CD14-positive monocyte (primary cell): ENCODE results near the gene GRIA1. TPM values are rescaled to one million over a fixed set of nuclear protein-coding genes. Genes with fewer than 3 reads are reported as not detected.

Experiments
- DNase-seq, 3 donors: peaks; one replicate each; pipeline ENCODE4 v3.0.0-alpha.2; 2011 to 2022
- H2AFZ ChIP-seq: 2 replicates; pipeline ENCODE4 v1.6.0; 2012; ENCODE audit warnings: mild to moderate bottlenecking, low read depth, low read length, inconsistent platforms; ENCODE audit not compliant: insufficient read depth, poor library complexity, severe bottlenecking
- H3K27ac ChIP-seq, 2 donors: 1 replicate in 1 of 2; 2 replicates in 1 of 2; pipeline ENCODE4 v1.5.1; 2012 to 2013; ENCODE audit warnings: low read length in 2 of 2, control low read depth in 1 of 2, inconsistent platforms in 1 of 2, low read depth in 1 of 2, mild to moderate bottlenecking in 1 of 2
- H3K27me3 ChIP-seq, 2 donors: one replicate each; pipeline versions ENCODE4 v1.6.0 to v1.6.1; 2011 to 2013; ENCODE audit warnings: low read length in 2 of 2; ENCODE audit not compliant: control insufficient read depth in 2 of 2, insufficient read depth in 2 of 2
- H3K36me3 ChIP-seq, 2 donors: replicated peaks in 1 of 2; 1 replicate in 1 of 2; 2 replicates in 1 of 2; pipeline versions ENCODE4 v1.5.1 to v1.6.1; 2012 to 2013; ENCODE audit warnings: low read length in 2 of 2, control low read depth in 1 of 2, inconsistent platforms in 1 of 2, mild to moderate bottlenecking in 1 of 2; ENCODE audit not compliant: insufficient read depth in 2 of 2, control insufficient read depth in 1 of 2
- H3K4me1 ChIP-seq, 2 donors: 1 replicate in 1 of 2; 2 replicates in 1 of 2; pipeline versions ENCODE4 v1.5.1 to v1.6.1; 2012 to 2013; ENCODE audit warnings: low read length in 2 of 2, control low read depth in 1 of 2, inconsistent platforms in 1 of 2, mild to moderate bottlenecking in 1 of 2, moderate library complexity in 1 of 2; ENCODE audit not compliant: insufficient read depth in 2 of 2, control insufficient read depth in 1 of 2
- H3K4me2 ChIP-seq: replicated peaks from 2 replicates; pipeline ENCODE3; 2012; ENCODE audit warnings: low read length, moderate library complexity, mild to moderate bottlenecking; ENCODE audit not compliant: poor library complexity, severe bottlenecking; ENCODE audit errors: extremely low read depth
- H3K4me3 ChIP-seq, 3 experiments: fragments of 200-600 bp in 1 of 3; sonication (generic) in 1 of 3; replicated peaks in 1 of 3; 1 replicate in 2 of 3; 2 replicates in 1 of 3; pipeline ENCODE4 v1.5.1; 2011 to 2013; ENCODE audit warnings: low read length in 3 of 3, mild to moderate bottlenecking in 3 of 3, control low read depth in 2 of 3, low read depth in 2 of 3, inconsistent platforms in 1 of 3, moderate library complexity in 1 of 3
- H3K79me2 ChIP-seq: 2 replicates; pipeline ENCODE4 v1.6.0; 2012; ENCODE audit warnings: mild to moderate bottlenecking, control low read depth, inconsistent platforms, low read length, moderate library complexity; ENCODE audit not compliant: insufficient read depth
- H3K9ac ChIP-seq: 2 replicates; pipeline ENCODE4 v1.6.0; 2017; ENCODE audit warnings: low read length, mild to moderate bottlenecking; ENCODE audit not compliant: insufficient read depth, poor library complexity, severe bottlenecking
- H3K9me3 ChIP-seq, 2 donors: replicated peaks in 1 of 2; 1 replicate in 1 of 2; 2 replicates in 1 of 2; pipeline versions ENCODE4 v1.5.1 to v1.6.1; 2012 to 2013; ENCODE audit warnings: low read length in 2 of 2, control low read depth in 1 of 2; ENCODE audit not compliant: control insufficient read depth in 1 of 2, insufficient read depth in 1 of 2
- H4K20me1 ChIP-seq: 2 replicates; pipeline ENCODE4 v1.6.0; 2012; ENCODE audit warnings: mild to moderate bottlenecking, low read length, control low read depth, moderate library complexity; ENCODE audit not compliant: insufficient read depth
- H3K27ac Mint-ChIP-seq, 7 donors: one replicate each; pipeline ENCODE4 v1.8.0; 2020; ENCODE audit warnings: mild to moderate bottlenecking in 7 of 7, mixed read lengths in 7 of 7, moderate library complexity in 6 of 7, inconsistent platforms in 2 of 7
- H3K27me3 Mint-ChIP-seq, 3 donors: one replicate each; pipeline ENCODE4 v1.8.0; 2021 to 2022; ENCODE audit warnings: low read depth in 3 of 3, mild to moderate bottlenecking in 3 of 3, mixed read lengths in 3 of 3, moderate library complexity in 3 of 3, inconsistent platforms in 1 of 3
- H3K36me3 Mint-ChIP-seq, 2 donors: one replicate each; pipeline ENCODE4 v1.8.0; 2020; ENCODE audit warnings: mixed read lengths in 2 of 2, inconsistent platforms in 1 of 2, mild to moderate bottlenecking in 1 of 2
- H3K4me1 Mint-ChIP-seq: one replicate; pipeline ENCODE4 v1.8.0; 2020; ENCODE audit warnings: mild to moderate bottlenecking, mixed read lengths
- H3K4me3 Mint-ChIP-seq, 2 donors: one replicate each; pipeline ENCODE4 v1.8.0; 2020; ENCODE audit warnings: mild to moderate bottlenecking in 2 of 2, mixed read lengths in 2 of 2, moderate library complexity in 1 of 2
- H3K9me3 Mint-ChIP-seq, 7 donors: one replicate each; pipeline ENCODE4 v1.8.0; 2020 to 2022; ENCODE audit warnings: mixed read lengths in 7 of 7, mild to moderate bottlenecking in 6 of 7, moderate library complexity in 6 of 7, inconsistent platforms in 2 of 7
- WGBS: methylation state at CpG from one replicate; pipeline ENCODE4 v1.1.5; 2013; ENCODE audit warnings: missing lambda C conversion rate; ENCODE audit not compliant: insufficient coverage; 5-methylcytosine and 5-hydroxymethylcytosine counted together
- intact Hi-C, 2 donors: fragments of 100-400 bp; cut with micrococcal nuclease; formaldehyde crosslinking; loops; one replicate each; pipeline versions ENCODE4 v1.15.0 to v1.15.1; 2023
- polyA plus RNA-seq, 3 donors: library from polyadenylated mRNA; depleted of rRNA in 1 of 3; unstranded in 2 of 3; stranded (reverse) in 1 of 3; fragments of 300-500 nt in 2 of 3; fragments of >200 nt in 1 of 3; fragmentation: Illumina TruSeq in 2 of 3; gene quantifications; 1 replicate in 2 of 3; 2 replicates in 1 of 3; pipeline ENCODE4 v1.2.3, GENCODE V29; 2012 to 2021
- TF ChIP-seq, protein P1 (sequence below): fragments of 200-600 bp; IDR thresholded peaks from one replicate; pipeline ENCODE4 v1.8.0; 2022; ENCODE audit warnings: antibody characterized with exemption, mild to moderate bottlenecking

The GRIA1 gene
- polyA plus RNA-seq, 3 donors, result not detected

GRCh38 chr5:153559926-153560325, 69.5 kb downstream of the GRIA1 start:
- H3K36me3 Mint-ChIP-seq, result no peaks in the 10 kb centered on the region
- Histone ChIP-seq H3K4me2 (no peak overlapping the region), H3K79me2 (no peaks in the 10 kb centered on the region), H3K4me1 (no peaks in the 10 kb centered on the region), H2AFZ (no peak overlapping the region), H3K27me3 (no peaks in the 10 kb centered on the region), H4K20me1 (no peaks in the 10 kb centered on the region), H3K36me3 (no peaks in the 10 kb centered on the region), H3K27ac (no peak overlapping the region), H3K9ac (no peak overlapping the region), H3K9me3 (no peaks in the 10 kb centered on the region), H3K4me3 (no peak overlapping the region)
- intact Hi-C loops, result no loop called here
- no peak overlapping the region for H3K27ac Mint-ChIP-seq
- peaks cover 0 to 10% (median 3%) of the 10 kb centered on the region in 7 donors for H3K9me3 Mint-ChIP-seq
- peak overlapping the region in 1 of 2 donors; percentile 40 for H3K4me3 Mint-ChIP-seq
- WGBS, result 100% methylated on average over 1 of the region's 1 CpG
- peaks cover 2% of the 10 kb centered on the region for H3K4me1 Mint-ChIP-seq
- DNase-seq, result no peak
- peaks cover 0 to 1% (median 0%) of the 10 kb centered on the region in 3 donors for H3K27me3 Mint-ChIP-seq
- TF ChIP-seq, protein P1, sequence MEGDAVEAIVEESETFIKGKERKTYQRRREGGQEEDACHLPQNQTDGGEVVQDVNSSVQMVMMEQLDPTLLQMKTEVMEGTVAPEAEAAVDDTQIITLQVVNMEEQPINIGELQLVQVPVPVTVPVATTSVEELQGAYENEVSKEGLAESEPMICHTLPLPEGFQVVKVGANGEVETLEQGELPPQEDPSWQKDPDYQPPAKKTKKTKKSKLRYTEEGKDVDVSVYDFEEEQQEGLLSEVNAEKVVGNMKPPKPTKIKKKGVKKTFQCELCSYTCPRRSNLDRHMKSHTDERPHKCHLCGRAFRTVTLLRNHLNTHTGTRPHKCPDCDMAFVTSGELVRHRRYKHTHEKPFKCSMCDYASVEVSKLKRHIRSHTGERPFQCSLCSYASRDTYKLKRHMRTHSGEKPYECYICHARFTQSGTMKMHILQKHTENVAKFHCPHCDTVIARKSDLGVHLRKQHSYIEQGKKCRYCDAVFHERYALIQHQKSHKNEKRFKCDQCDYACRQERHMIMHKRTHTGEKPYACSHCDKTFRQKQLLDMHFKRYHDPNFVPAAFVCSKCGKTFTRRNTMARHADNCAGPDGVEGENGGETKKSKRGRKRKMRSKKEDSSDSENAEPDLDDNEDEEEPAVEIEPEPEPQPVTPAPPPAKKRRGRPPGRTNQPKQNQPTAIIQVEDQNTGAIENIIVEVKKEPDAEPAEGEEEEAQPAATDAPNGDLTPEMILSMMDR, result no peak

DNA sequence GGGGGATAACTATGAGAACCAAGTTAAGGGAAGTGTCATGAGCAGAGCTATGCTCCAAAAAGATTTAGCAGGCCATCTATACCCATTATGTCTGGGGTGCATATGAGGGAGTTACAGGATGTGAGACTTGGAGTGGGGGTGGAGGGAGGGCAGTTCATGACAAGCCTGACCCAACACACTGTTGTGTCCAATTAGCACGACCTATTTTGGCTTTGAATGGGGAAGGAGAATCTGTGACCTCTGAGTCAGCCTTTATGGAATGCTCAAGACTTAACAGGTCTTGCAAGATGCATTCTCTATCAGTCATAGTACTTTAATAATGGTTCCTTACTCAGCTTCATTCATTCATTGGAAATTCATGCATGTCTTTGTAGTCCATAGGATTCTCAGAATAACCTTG, 71.7 kb downstream of the GRIA1 start:
- intact Hi-C loops, result no loop called here
- Histone ChIP-seq H3K9ac (no peak overlapping the region), H3K4me2 (no peak overlapping the region), H3K4me3 (no peak overlapping the region), H3K4me1 (no peaks in the 10 kb centered on the region), H2AFZ (no peak overlapping the region), H3K9me3 (no peaks in the 10 kb centered on the region), H3K27ac (no peak overlapping the region), H3K36me3 (no peaks in the 10 kb centered on the region), H3K27me3 (no peaks in the 10 kb centered on the region), H3K79me2 (no peaks in the 10 kb centered on the region), H4K20me1 (no peaks in the 10 kb centered on the region)
- DNase-seq, result no peak
- H3K27me3 Mint-ChIP-seq, result no peaks in the 10 kb centered on the region
- peaks cover 0 to 10% (median 3%) of the 10 kb centered on the region in 7 donors for H3K9me3 Mint-ChIP-seq
- WGBS, result no CpG with 5 or more reads among the region's 1 CpG
- H3K4me3 Mint-ChIP-seq, result no peak overlapping the region
- TF ChIP-seq, protein P1, result no peak
- no peaks in the 10 kb centered on the region for H3K4me1 Mint-ChIP-seq
- H3K36me3 Mint-ChIP-seq, result no peaks in the 10 kb centered on the region
- H3K27ac Mint-ChIP-seq, result no peak overlapping the region
